HG03432 (cell line): ENCODE data around the gene DLL1.
"Not testable (repeated sequence)": the region's sequence is repeated elsewhere in the genome, so short reads cannot be mapped to it uniquely, and the experiment has no call there.

Experiments used
- ATAC-seq: cut with Tn5 transposase; IDR thresholded peaks from one replicate; pipeline ENCODE4 v1.9.1; 2021; ENCODE audit warnings: mild to moderate bottlenecking, moderate library complexity; ENCODE audit not compliant: unreplicated experiment

DLL1 gene, protein sequence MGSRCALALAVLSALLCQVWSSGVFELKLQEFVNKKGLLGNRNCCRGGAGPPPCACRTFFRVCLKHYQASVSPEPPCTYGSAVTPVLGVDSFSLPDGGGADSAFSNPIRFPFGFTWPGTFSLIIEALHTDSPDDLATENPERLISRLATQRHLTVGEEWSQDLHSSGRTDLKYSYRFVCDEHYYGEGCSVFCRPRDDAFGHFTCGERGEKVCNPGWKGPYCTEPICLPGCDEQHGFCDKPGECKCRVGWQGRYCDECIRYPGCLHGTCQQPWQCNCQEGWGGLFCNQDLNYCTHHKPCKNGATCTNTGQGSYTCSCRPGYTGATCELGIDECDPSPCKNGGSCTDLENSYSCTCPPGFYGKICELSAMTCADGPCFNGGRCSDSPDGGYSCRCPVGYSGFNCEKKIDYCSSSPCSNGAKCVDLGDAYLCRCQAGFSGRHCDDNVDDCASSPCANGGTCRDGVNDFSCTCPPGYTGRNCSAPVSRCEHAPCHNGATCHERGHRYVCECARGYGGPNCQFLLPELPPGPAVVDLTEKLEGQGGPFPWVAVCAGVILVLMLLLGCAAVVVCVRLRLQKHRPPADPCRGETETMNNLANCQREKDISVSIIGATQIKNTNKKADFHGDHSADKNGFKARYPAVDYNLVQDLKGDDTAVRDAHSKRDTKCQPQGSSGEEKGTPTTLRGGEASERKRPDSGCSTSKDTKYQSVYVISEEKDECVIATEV

DNA sequence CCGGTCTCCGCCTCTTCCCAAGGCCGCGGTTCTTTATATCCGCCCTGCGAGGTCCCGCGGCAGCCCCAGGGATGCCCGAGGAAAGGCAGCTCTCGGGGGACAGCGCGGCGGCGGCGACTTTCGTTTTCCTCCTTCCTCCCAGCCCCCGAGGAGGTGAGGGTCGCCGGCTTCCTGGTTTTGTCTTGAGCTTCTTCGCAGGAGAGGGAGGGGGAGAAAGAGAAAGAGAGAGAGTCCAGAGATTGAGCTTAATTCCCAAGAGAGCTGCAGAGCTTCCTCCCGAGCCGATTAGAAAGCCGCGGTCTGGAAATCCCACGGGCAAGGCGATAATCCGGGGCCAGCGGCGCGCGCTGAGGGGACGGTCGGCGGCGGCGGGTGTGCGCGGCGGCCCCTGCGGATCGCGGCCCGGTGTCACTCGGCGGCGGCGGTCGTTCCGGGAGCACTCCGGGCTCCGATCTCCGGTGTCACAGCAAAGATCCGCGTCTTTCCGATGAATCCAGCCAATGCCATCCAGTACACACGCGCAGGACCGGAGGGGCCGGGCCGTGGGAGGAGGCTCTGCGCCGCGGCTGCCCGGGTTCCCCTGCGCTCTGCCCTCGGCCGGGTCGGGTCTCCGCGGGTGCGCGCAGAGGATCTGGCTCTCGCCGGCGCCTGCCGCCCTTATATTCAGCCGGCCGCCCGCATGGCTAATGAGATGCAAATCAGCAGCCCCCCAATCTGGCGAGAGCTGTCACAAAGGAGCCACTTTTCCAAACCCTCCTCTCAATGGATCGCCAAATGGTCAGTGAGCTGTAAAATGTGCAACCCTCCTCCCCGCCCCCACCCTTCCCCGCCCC is at the start of gene DLL1:
DLL1 (minus strand) TSS at position 783 of the 833 bp plus-strand sequence. CDS start 939 bp downstream, outside the sequence.
- peak; percentile 34 for ATAC-seq

DNA sequence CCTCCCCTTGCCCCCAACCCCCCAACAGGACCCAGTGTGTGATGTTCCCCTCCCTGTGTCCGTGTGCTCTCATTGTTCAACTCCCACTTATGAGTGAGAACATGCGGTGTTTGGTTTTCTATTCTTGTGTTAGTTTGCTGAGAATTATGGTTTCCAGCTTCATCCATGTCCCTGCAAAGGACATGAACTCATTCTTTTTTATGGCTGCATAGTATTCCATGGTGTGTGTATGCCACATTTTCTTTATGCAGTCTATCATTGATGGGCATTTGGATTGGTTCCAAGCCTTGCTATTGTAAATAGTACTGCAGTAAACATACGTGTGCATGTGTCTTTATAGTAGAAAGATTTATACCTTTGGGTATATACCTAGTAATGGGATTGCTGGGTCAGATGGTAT is 44.3 kb upstream of the DLL1 start:
- not testable (repeated sequence) for ATAC-seq

DNA sequence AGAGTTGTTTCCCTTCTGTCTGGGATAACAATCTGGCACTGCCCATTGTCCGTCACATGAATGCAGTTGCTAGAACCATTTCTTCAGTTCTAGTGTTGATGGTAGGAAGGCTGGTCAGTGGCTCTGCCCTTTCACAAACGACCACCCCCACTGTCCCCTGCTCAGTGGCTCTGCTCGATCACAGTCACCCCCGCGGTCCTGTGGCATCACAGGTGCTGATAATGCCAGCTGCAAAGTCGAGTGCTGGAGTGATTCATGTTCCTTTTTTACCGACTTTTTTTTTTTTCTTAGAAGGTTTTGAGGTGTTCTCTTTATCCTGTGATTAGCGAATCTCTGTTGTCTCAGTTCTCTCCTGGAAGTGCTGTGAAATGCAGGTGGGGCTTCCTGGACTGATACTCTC is 38.4 kb upstream of the DLL1 start:
- ATAC-seq: no peak

DNA sequence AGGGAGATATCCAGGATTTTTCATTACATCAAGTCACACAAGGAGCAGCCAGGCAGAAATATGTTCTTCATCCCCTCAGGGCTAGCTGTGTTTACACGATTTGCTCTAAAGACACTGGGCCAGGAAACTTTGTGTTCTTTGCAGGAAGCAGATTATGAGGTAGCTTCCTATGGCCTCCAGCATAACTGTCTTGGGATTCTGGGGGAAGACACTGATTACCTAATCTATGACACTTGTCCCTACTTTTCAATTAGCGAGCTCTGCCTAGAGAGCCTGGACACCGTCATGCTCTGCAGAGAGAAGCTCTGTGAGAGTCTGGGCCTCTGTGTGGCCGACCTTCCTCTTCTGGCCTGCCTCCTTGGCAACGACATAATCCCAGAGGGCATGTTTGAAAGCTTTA is 26.8 kb upstream of the DLL1 start:
- ATAC-seq: no peak

DNA sequence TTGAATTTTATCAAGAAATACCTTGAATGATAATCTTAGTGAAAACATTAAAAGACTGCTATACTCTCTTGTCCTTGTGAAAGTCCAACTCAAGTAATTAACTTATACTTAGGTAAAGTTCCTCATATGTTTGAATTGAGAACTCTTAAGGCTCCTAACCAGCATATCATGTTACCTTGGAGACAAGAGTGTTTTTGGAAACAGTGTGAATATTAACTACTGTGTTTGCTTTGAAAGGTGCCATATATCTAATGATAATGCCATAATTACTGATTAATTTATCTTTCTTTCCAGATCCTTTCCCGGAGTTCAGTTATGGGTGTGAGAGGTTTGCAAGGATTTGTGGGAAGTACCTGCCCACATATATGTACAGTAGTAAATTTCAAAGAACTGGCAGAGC is 26.2 kb upstream of the DLL1 start:
- ATAC-seq: no peak

DNA sequence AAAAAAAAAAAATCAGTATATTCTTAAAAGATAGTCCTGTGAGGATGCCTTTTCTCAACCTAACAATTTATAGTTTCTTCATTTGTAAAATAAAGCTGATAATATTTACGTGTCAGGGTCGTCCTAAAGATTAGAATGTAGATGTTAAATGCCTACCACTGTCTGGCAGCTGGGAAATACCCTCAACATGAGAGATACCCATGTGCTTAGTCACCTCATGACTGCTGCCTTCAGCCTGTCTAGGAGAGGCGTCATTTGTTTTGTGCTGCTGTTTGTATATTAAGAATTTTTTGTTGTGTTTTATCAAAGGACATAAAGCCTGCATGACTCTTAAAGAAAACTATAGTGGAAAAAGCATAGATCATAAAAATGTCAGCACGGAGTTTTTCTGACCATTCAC is 25.2 kb upstream of the DLL1 start:
- ATAC-seq: no peak

DNA sequence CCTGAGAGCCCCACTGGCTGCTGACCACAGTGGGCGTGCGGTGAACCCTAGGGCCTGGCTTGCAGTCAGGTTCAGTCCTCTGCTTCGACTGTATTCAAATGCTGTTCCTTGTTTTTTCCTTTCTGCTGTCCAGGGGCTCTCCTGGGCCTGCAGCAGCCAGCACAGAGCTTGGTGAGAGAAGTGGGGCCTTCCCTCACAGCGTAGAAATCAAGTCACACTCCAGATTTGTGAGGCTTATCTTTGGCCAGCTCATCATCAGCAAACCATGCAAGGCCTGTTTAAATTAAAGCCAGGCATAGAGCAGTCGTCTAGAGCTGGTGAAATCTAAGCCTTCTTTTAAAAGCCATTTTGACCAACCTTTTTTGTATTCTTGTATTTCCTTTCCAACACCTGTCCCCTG is 24.1 kb upstream of the DLL1 start:
- no peak for ATAC-seq

DNA sequence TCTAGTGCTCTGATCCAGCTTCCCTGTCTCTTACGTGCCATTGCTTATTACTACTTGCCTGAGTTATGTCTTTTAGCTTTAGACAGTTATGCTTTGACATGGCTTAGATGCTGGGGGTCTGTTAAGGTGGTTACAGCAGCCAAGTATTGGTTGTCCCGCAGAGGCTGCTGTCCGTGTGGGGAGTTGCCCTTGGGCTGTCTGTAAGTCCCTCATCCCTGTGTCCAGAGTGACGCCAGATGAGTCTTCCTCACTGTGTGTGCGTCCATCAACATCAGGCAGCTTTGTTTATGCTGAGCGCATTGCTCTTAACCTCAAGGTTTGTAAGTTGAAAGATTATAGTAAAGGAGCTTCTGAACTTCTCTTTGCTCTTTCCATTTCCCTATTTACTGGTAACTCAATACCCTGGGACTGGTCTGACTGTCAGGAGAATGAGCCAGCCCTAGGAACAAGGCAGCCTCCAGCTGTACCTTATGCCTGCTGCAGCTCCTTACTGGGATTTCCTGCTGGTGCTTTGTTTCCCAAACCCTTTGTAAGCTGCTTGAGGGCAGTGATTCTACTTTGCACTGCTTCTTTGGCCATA is 22.9 kb upstream of the DLL1 start:
- no peak for ATAC-seq

DNA sequence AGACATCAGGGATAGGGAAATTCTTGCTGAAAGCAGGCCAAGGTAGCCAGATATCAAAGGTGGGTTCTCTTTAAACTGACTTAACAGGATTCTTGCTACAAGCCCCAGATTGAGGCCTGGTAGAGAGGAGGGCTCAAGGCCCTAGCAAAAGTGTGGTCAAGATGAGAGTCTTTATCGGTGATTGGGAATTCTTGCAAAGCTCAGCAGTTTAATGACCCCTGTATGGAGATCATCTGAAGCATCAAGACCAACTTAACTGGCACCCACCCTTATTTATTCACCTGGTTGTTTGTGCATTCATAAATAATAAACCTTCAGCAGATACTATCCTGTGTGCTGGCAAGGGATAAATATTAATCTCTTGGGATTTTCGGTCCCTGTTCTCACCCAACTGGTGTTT is 22.0 kb upstream of the DLL1 start:
- no peak for ATAC-seq

DNA sequence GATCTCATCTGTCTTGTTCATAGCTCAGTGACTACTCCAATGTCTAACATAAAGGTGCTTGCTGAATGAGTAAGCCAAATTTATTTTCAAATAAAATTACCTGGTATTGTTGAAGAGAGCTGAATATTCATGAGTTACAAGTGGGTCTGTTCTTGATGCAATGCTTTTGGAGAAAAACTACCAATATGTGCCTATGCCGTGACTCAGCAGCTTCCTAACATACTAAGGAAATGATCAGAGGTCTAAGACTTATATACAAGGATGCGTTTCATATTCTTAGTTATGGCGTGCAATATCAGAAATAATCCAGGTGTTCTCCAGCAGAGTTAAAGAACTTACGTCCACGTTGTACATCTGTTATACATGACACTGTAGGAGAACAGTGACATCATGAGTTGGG is 20.8 kb upstream of the DLL1 start:
- no peak for ATAC-seq

DNA sequence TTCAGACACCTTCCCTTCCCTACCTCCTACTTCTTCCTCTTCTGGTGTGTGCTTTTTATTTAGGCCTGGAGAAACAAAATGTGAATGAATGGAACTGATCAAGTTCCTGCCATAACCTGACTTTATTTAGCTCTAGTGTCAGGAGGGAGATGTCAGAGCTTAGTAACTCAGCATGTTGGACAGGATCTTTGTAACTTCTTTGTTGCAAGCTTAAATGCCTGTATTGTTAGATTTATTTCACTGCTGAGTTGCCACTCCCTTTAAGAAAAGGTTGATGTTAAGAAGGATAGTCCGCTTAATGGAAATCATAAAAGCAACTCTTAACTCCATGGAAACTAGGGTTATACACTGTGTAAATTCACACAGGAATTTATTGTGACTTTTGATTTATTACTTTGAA is 17.9 kb upstream of the DLL1 start:
- ATAC-seq: no peak

DNA sequence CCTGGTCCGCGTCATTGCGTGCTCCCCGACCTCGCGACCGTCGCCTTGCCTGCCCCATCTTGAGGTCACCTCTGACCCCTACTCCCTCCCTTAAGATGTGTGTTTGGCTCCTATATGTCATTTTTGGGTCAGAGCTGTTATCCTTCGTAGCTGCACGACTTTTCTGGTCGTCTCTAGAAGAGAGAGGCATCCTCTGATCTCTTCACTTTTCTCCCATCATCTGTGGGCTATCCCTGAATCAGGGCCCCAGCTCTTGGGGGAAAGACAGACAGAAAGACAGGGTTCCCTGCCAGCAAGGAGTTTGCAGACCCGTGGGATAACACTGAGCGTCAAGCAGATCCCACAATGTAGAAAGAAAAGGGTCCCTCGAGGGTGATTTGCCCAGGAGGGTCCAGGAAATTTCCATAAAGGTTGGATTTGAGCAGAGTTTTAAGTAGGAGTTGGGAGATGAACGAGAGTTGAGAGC is 16.2 kb upstream of the DLL1 start:
- no peak for ATAC-seq

DNA sequence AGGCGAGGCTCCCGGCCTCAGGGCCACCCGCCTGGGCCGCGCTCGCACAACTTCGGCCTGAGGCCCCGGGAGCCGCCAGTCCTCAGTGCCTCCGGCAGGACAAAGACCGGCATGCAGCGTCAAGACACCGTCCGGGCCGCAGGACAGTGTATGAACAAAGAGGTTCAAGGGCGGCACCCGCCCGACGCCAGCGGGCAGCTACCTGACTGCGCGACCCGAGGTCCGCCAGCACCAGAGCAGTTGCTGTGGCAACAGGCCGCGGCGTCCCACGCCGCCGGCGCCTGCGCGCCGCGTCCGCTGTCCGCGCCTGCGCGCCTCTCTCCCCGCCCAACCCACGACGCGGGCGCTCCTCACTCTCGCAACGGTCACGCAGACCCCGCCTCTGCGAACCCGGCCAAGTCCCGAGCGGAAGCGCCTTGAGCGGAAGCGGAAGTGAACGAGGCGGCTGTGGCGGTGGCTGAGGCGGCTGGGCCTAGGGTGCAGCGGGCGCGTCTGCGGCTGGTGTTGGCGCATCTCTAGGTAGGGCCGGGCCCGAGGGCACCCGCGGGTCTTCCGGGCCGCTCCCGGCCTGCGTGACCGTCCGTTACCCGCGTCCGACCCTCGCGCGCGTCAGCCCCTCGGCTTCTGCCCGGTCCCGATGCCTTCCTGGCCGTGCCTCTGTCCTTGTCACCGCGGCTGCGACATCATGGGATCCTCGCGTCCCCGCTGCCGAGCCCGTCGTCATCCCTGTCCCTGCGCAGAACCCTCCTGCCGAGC is 15.6 kb upstream of the DLL1 start, which contains the start of gene FAM120B:
FAM120B (plus strand) TSS at position 435 of the 756 bp plus-strand sequence. CDS start 10,633 bp downstream, outside the sequence.
- peak; percentile 97 for ATAC-seq

DNA sequence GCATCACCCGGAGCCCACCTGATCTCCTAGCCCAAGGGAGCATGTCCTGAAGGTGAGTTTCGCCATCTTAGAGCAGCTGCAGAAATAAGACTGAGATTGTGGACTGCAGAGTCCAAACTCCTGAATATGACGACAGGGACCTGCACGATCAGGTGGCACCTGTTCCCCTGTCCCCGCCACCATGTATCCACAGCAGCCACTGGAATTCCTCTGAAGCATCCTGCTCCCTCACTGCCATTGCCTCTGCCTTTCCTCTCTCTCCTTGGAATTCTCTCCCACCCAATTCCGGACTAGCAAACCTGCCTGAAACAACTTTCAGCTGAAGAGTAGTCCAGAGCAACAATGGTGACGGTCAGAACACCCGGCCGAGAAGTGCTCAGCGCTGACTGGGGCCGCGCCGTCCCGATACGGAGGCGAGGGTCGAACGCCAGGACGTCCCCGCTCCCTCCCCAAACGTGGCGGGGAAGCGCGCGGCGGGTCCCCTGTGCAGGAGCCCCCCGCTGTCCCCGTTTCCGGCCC is 15.0 kb upstream of the DLL1 start:
- no peak for ATAC-seq

DNA sequence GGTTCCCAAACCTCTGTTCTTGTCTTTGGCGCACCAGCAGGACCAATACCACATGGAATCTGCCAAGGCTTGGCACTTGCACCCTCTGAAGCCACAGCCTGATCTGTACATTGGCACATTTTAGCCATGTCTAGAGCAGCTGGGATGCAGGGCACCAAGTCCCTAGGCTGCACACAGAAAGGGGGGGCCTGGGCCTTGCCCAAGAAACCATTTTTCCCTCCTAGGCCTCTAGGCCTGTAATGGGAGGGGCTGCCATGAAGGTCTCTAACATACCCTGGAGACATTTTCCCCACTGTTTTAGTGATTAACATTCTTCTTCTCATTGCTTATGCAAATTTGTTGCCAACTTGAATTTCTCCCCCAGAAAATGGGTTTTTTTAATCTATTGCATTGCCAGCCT is 10.3 kb upstream of the DLL1 start:
- ATAC-seq: no peak

DNA sequence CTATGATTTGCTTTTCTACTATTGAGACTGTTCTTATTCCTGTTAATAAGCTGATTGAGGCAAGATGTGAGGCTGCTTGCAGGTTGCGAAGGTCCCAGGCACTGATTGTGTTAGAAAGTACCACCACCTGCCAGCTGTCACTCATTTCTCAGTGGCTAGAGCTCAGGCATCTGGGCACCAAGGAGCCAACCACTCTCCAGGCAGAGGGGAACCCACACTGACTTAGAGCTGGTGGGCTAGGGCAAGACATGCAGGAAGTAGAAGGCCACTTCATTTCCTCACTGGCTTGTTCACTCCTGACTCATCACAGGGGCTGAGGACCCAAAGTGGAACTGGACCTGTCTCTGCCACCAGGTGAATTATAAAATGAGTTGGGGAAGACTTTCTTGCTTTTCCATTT is 7.8 kb upstream of the DLL1 start:
- ATAC-seq: no peak

DNA sequence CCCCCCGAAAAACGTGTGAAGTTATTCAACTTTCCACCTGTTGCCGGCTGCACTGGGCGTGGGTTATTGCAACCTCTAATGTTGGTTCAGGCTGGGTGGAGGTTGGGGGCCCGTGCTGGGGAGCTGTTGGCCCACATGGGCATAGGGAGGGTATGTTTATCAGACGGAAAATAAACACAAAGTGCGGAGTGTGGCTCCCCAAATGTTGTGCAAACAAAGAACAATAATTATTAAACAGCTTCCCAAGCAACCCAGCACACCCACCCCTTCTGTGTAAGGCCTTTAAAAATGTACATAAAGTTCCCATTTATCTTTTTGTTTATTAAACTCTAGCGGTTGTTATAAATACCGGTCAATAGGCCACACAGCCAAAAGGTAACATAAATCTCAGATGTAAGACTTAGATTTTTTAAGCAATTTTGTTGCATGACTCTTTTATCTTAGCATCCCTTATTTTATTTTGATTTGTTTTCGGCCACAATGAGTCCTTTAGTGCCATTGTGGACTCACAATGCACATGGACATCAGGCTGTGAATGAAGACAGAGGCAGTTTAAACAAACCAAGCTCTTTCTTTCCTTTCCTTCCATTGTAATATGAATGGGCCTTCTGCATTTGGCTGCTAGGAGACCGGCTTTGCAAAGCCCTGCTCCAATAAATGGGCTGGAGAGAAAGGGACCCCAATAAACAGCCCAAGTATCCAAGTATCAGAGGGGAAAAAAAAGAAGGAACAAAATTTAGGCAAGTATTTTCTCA is 6.9 kb upstream of the DLL1 start:
- no peak for ATAC-seq

DNA sequence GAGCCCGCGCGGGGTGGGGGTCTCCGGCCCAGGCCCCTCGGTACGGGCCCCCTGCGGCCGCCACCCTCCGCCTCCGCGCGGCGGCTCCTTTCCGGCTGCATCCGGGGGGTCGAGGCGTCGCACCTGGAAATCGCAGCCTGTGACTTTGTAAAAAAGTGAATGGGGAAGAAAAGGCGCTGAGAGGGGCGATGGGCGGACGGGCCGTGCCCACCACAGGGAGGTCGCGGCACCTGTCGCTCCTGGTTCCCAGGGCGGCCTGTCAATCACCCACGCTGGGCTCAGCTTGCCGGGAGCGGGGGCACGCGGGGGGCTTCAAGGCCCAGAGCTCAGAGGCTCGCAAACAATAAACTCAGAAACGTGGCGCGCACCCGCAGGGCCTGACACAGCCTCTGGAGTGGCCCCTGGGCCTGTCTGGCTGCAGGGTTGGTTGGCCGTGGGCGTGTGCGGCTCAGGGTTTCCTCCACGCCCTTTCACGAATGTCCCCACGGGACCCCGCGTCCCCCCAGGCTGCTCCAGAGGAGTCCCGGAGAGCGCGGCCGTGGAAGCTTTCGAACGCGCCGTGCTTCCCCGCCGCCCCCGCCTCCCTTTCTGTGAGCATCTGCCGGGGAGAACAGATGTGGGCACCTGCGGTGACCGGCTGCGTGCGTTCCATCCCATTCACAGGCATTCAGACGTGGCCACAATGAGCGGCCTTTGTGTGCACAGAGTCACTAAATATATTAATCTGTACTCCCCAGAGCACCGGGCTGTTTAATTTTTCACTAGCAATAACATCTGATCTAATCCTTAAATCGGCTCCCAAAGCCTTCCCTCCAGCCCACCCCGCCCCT is 6.1 kb upstream of the DLL1 start:
- no peak for ATAC-seq

DNA sequence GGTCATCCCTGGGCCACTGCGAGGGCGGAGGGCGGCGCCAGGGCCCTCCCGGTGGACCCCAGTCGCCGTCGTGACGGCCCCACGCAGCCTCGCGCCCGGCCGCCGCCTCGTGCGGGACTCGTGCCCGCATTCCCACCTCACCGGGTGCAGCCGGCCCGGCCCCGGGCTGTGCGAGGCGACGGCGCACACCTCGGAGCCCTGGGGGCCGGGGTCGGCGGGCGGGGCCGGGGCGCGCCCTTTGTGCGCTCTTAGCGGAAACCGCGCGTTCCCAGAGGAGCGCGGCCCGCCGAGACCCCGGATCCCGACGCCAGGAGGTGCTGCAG is 5.5 kb upstream of the DLL1 start:
- ATAC-seq: no peak
